Measurements from ENCODE around the gene CREG2.

Gene CREG2

DNA sequence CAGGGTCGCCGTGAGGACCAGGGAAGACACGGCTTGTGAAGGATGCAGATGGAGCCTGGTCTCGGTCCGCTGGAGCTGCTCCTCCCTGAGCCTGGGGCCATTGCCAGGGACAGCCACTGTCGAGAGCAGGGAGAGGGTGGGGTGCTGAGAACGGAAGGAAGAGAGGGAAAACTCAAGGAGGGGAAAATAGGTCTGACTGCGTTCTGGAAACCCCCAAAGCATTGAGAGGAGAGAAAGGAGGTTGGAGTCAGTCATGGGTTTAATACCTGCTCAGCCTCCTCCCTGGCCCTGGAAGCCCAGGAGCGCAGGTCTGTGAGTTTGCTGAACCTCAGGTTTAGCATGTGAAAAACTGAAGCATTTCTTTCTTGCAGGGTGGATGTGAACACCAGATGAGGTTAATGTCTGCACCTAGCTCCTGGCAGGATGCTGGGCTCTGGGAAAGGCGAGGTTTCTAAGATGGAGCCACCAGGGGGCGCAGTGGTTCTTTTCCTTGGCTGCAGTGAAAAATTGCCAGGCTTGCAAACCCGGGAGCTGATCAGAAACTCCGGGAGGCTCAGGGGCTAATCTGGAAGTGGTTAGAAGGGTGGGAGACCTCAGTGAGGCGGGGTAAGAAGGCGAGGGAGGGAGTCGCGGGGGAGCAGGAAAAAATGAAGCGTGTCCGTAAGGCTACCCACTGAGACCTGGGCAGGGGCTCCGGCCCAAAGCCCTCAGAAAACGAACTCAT lies 45.2 kb downstream of the CREG2 start:
- Histone ChIP-seq H3K4me3 (no peak overlapping the region), H3K4me1 (no peaks in the 10 kb centered on the region), H3K9me3 (no peaks in the 10 kb centered on the region), H3K36me3 (no peaks in the 10 kb centered on the region), H3K27me3 (no peaks in the 10 kb centered on the region), H3K27ac (no peak overlapping the region)
- intact Hi-C loops (cut with DNase I; ENCODE audit: low total_unique reads), result no loop called here
- peak; percentile 57 to 77 for DNase-seq
- TF ChIP-seq CTCF (IDR thresholded peaks at IDR 0.05), result peak; percentile 65 to 80

DNA sequence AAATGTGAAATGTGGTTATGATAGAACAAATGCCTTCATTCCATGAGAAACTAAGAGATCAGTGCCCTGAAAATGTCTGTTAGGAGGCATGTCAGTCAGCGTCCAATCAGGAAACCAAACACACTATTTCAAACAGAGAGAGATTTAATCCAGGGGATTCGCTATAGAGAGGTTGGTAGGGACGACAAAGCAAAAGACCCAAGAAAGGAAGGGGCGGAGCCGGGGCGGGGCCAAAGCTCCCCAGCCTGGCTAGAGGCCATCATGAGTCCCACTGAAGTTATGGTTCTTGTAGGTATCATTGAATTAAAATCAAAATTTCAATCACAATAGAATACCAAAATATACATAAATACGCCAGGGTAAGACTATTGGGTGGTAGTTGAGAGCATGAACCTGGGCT lies 45.9 kb downstream of the CREG2 start:
- Histone ChIP-seq H3K9me3 (no peaks in the 10 kb centered on the region), H3K4me3 (no peak overlapping the region), H3K4me1 (no peaks in the 10 kb centered on the region), H3K27ac (no peak overlapping the region), H3K36me3 (no peaks in the 10 kb centered on the region), H3K27me3 (no peaks in the 10 kb centered on the region)
- intact Hi-C loops (cut with DNase I; ENCODE audit: low total_unique reads), result no loop called here
- no peak for TF ChIP-seq CTCF (IDR thresholded peaks at IDR 0.05)
- DNase-seq, result no peak

DNA sequence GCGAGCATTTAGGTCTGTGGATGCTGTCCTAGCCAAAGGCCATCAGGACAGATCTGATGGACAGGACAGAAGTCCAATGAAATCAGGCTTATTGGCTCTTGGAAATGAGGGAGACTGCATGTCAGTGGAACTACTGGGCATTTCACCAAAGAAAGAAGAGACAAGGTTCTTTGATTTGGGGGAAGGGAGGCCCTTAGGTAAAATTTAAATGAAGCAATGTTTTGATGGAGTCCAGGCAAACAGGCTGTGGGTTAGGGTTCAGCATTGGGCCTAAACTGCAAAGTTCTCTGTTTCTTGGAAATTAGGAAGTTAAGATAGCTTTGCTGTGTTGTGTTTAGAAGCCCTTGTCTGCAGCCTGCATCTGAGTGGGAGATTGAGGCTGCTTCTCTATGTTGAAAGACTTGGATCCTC lies 47.2 kb downstream of the CREG2 start:
- no peak overlapping the region for H3K27ac ChIP-seq
- TF ChIP-seq CTCF (IDR thresholded peaks at IDR 0.05), result no peak
- intact Hi-C loops (cut with DNase I; ENCODE audit: low total_unique reads), result no loop called here
- H3K4me1 ChIP-seq, result no peaks in the 10 kb centered on the region
- DNase-seq, result no peak
- H3K27me3 ChIP-seq, result no peaks in the 10 kb centered on the region
- H3K9me3 ChIP-seq, result no peaks in the 10 kb centered on the region
- H3K4me3 ChIP-seq, result no peak overlapping the region
- H3K36me3 ChIP-seq, result no peaks in the 10 kb centered on the region

GRCh38 chr2:101339266-101339880 lies 47.9 kb downstream of the CREG2 start:
- TF ChIP-seq CTCF (IDR thresholded peaks at IDR 0.05), result no peak
- intact Hi-C loops (cut with DNase I; ENCODE audit: low total_unique reads), result no loop called here

DNA sequence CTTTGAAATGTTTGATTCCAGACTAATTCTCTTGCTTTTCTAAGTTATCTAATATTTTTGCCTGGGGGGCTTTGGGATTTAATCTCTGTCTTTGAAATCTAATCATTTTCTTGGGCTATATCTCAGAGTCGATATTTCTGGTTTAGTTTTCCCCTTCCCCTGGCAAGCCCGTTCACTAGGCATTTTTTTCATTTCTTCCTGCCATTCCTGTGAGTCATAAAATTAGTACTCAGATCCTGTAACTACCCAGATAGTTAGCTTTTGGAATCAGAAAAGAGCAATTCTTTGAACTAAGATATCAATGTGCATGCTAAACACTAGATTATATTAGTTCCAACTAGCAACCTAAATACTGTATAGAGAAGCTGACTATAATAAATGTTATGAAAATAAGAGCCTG lies 49.4 kb downstream of the CREG2 start:
- Histone ChIP-seq H3K4me3 (no peak overlapping the region), H3K27me3 (no peaks in the 10 kb centered on the region), H3K36me3 (no peaks in the 10 kb centered on the region), H3K27ac (no peak overlapping the region), H3K4me1 (no peaks in the 10 kb centered on the region), H3K9me3 (no peaks in the 10 kb centered on the region)
- intact Hi-C loops (cut with DNase I; ENCODE audit: low total_unique reads), result no loop called here
- DNase-seq, result no peak
- no peak for TF ChIP-seq CTCF (IDR thresholded peaks at IDR 0.05)

More at GRCh38 chr2:101339266-101339880, 47.9 kb downstream of the CREG2 start:
- DNase-seq, result no peak
- H3K4me1 ChIP-seq, result no peaks in the 10 kb centered on the region
- no peaks in the 10 kb centered on the region for H3K27me3 ChIP-seq
- H3K36me3 ChIP-seq, result no peaks in the 10 kb centered on the region
- H3K9me3 ChIP-seq, result no peaks in the 10 kb centered on the region
- no peak overlapping the region for H3K4me3 ChIP-seq
- no peak overlapping the region for H3K27ac ChIP-seq
